Left lung (tissue), 10 donors: ENCODE results near the gene DPH7. TPM values are rescaled to one million over a fixed set of nuclear protein-coding genes. Genes with fewer than 3 reads are reported as not detected.
A peak's percentile ranks its signal among the peaks of the same experiment; 100 is the strongest.
"Not testable (repeated sequence)": the region's sequence is repeated elsewhere in the genome, so short reads cannot be mapped to it uniquely, and the experiment has no call there.

ENCODE experiments used
- ATAC-seq: fragments of 200-7000 bp; cut with Tn5 transposase; one replicate; pipeline ENCODE4 v1.9.1; 2020; ENCODE audit warnings: moderate library complexity
- DNase-seq, 4 donors: peaks; one replicate each; pipeline ENCODE4 v3.0.0-alpha.2; 2013 to 2020
- H3K27ac ChIP-seq, 2 donors: fragments of 200-600 bp; sonication (generic) in 1 of 2; one replicate each; pipeline versions ENCODE4 v1.5.0 to v1.8.0; 2020 to 2021
- H3K27me3 ChIP-seq, 2 donors: fragments of 200-600 bp; sonication (generic) in 1 of 2; one replicate each; pipeline versions ENCODE4 v1.5.0 to v1.8.0; 2020 to 2021
- H3K36me3 ChIP-seq, 2 donors: fragments of 200-600 bp; sonication (generic) in 1 of 2; one replicate each; pipeline versions ENCODE4 v1.5.0 to v1.8.0; 2020 to 2021
- H3K4me1 ChIP-seq, 2 donors: fragments of 200-600 bp; one replicate each; pipeline ENCODE4 v1.8.0; 2021
- H3K4me3 ChIP-seq, 2 donors: fragments of 200-600 bp; sonication (generic) in 1 of 2; one replicate each; pipeline versions ENCODE4 v1.5.0 to v1.8.0; 2020 to 2021; ENCODE audit warnings: mild to moderate bottlenecking in 1 of 2
- H3K9me3 ChIP-seq, 2 donors: fragments of 200-600 bp; sonication (generic) in 1 of 2; one replicate each; pipeline versions ENCODE4 v1.5.0 to v1.8.0; 2020 to 2021
- CTCF ChIP-seq, 2 donors: fragments of 200-600 bp; sonication (generic) in 1 of 2; IDR thresholded peaks; one replicate each; pipeline versions ENCODE4 v1.5.0 to v1.8.0; 2021; ENCODE audit warnings: antibody characterized with exemption in 2 of 2
- intact Hi-C, 2 donors: fragments of 100-400 bp; cut with DNase I; formaldehyde crosslinking; loops; one replicate each; pipeline versions ENCODE4 v1.11.2 to v1.14.2; 2022
- polyA plus RNA-seq, 6 donors: library from polyadenylated mRNA; unstranded; fragments of 120-200 nt; gene quantifications; one replicate each; pipeline ENCODE4 v1.2.1, GENCODE V29; 2013; ENCODE audit not compliant: insufficient read length in 6 of 6
- total RNA-seq, 2 donors: library from RNA; stranded (reverse); fragmentation: NEBNext Ultra II Directional; extraction: Animal tissue kit (Norgen Biotek cat#: 25700); gene quantifications; one replicate each; pipeline ENCODE4 v1.2.1, GENCODE V29; 2021
- donor health status: DM: no; HTN: yes; CAD: no.
- donor health status: DM: no; HTN: no; CAD: no.

Gene DPH7
- total and polyA plus RNA-seq, 8 donors = 25.6 to 69.2 (median 51.7) TPM

DNA sequence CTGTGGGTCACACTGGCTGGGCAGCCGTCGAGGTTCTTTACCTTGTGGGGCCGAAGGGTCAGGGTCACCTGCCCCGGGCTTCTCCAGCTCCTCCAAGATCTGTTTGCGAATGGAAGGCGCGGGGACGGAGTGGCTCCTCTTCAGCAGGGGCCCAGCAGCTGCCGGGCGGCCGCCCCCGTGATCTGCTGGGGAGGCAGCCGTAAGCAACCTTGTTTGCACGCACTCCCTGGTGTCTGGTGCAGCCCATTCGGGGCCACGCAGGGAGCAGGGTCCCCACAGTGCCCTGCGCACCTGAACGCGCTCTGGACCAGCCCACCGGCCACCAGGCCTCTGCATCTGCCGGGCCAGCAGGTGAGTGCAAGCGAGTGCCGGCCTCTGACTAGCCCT is 63.4 kb downstream of the DPH7 start:
- no peak for ATAC-seq
- no peaks in the 10 kb centered on the region for H3K4me1 ChIP-seq
- no peaks in the 10 kb centered on the region for H3K27me3 ChIP-seq
- H3K4me3 ChIP-seq = no peak overlapping the region
- H3K9me3 ChIP-seq = no peaks in the 10 kb centered on the region
- peak in 1 of 4 donors; percentile 70 for DNase-seq
- no peak for TF ChIP-seq CTCF (IDR thresholded peaks at IDR 0.05)
- intact Hi-C loops = no loop called here
- no peaks in the 10 kb centered on the region for H3K36me3 ChIP-seq
- no peak overlapping the region for H3K27ac ChIP-seq

DNA sequence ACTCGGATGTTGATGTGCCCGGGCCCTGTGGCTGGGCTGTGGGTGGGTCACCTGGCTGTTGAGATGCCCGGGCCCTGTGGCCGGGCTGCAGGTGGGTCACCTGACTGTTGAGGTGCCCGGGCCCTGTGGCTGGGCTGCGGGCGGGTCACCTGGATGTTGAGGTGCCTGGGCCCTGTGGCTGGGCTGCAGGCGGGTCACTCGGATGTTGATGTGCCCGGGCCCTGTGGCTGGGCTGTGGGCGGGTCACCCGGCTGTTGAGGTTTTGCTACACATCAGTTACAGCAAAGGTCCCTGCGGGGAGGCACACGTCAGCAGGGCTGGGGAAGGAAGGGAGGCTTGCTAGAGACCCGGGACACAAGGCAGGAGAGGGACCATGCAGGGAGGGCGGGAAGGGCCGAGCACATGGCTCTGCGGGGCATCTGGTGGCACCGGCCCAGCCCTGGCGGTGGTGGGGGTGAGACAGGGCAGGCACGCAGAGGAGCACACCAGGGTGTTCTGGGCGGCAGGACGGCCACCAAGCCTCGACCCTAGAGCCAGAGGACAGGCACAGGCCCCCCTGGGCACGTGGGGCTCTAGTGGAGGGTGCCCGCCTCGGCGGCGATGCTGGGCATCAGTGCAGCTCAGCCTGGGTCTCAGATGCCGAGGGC is 63.9 kb downstream of the DPH7 start:
- Histone ChIP-seq H3K27me3 (no peaks in the 10 kb centered on the region), H3K4me3 (no peak overlapping the region), H3K27ac (no peak overlapping the region), H3K4me1 (no peaks in the 10 kb centered on the region), H3K9me3 (no peaks in the 10 kb centered on the region), H3K36me3 (no peaks in the 10 kb centered on the region)
- peak in 1 of 4 donors; percentile 69 for DNase-seq
- intact Hi-C loops = no loop called here
- ATAC-seq = no peak
- no peak for TF ChIP-seq CTCF (IDR thresholded peaks at IDR 0.05)

GRCh38 chr9:137513801-137514570 is 64.7 kb downstream of the DPH7 start:
- intact Hi-C loops, H3K4me3 ChIP-seq, H3K4me1 ChIP-seq, ATAC-seq, H3K36me3 ChIP-seq, H3K9me3 ChIP-seq, H3K27me3 ChIP-seq, H3K27ac ChIP-seq: not testable (repeated sequence)
- DNase-seq = peak in 1 of 4 donors; percentile 67

DNA sequence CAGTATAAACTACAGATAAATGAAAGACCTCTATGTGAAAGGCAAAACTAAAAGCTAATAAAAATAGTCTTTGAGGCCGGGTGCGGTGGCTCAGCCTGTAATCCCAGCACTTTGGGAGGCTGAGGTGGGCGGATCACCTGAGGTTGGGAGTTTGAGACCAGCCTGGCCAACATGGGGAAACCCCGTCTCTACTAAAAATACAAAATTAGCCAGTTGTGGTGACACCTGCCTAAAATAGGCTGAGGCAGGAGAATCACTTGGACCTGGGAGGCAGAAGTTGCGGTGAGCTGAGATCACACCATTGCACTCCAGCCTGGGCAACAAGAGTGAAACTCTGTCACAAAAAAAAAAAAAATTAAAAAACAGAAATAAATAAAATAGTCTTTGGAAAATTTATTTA is 65.6 kb downstream of the DPH7 start:
- DNase-seq, ATAC-seq, H3K4me3 ChIP-seq, H3K4me1 ChIP-seq, H3K36me3 ChIP-seq, H3K27me3 ChIP-seq, H3K27ac ChIP-seq, intact Hi-C loops, H3K9me3 ChIP-seq: not testable (repeated sequence)

DNA sequence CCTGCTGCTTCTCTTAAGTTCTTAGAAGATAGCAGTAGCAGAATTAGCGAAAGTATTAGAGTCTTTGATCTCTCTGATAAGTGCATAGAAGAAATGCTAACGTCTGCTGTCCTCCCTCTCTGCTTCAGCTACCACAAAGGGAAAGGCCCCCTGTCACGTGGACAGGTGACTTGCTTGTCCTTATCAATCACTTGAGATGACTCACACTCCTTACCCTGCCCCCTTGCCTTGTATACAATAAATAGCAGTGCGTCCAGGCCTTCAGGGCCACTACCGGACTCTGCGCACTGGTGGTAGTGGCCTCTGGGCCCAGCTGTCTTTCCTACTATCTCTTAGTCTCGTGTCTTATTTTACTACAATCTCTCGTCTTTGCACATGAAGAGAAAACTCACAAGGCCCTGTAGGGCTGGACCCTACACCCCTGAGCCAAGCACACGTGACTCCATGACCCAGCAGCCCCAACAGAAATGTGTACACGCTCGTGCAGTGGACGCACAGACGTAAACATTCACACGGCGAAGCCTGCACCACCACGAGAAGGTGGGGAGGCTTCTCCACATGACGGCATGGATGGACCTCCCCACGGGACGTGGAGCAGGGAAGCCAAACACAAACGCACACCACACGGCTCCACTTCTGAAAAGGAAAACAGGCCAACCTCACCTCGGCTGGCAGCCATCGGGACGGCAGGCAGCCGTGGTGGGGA is 66.8 kb downstream of the DPH7 start:
- H3K9me3 ChIP-seq = no peaks in the 10 kb centered on the region
- ATAC-seq = no peak
- no peak for TF ChIP-seq CTCF (IDR thresholded peaks at IDR 0.05)
- H3K36me3 ChIP-seq = no peaks in the 10 kb centered on the region
- DNase-seq = peak in 1 of 4 donors; percentile 54
- H3K4me3 ChIP-seq = no peak overlapping the region
- no peaks in the 10 kb centered on the region for H3K4me1 ChIP-seq
- no peak overlapping the region for H3K27ac ChIP-seq
- intact Hi-C loops = no loop called here
- H3K27me3 ChIP-seq = no peaks in the 10 kb centered on the region

- ATAC-seq, H3K27ac ChIP-seq, H3K27me3 ChIP-seq, H3K36me3 ChIP-seq, intact Hi-C loops, H3K4me3 ChIP-seq, H3K4me1 ChIP-seq, H3K9me3 ChIP-seq: not testable (repeated sequence)
- DNase-seq = peak in 1 of 4 donors; percentile 64
Observed at GRCh38 chr9:137511126-137511525, 67.6 kb downstream of the DPH7 start.
